CD4-positive, alpha-beta T cell treated with Interleukin-10 for 1 hour (primary cell): ENCODE measurements around the gene THSD8.
A peak's percentile ranks its signal among the peaks of the same experiment; 100 is the strongest.

ENCODE experiments used
- DNase-seq: peaks from one replicate; pipeline ENCODE4 v3.0.0-alpha.2; 2020

Gene THSD8

GRCh38 chr19:12801466-12802266 is at the start of gene THSD8, which contains the start of gene PRDX2:
TSS of gene THSD8 (plus strand) at chr19:12802069. CDS start at chr19:12802072, 3 bp downstream.
TSS of gene PRDX2 (minus strand) at chr19:12801800. CDS start at chr19:12801261, 539 bp downstream.
- DNase-seq = peak; percentile 82

GRCh38 chr19:12754465-12755196 is 47.2 kb upstream of the THSD8 start:
- DNase-seq = no peak

- DNase-seq = no peak
Measured at GRCh38 chr19:12756150-12756883, 45.6 kb upstream of the THSD8 start.

- peak; percentile 67 for DNase-seq
Measured at GRCh38 chr19:12757544-12758274, 44.2 kb upstream of the THSD8 start.

- no peak for DNase-seq
Measured at GRCh38 chr19:12759686-12760085, 42.2 kb upstream of the THSD8 start.

- no peak for DNase-seq
Measured at GRCh38 chr19:12763100-12763499, 38.8 kb upstream of the THSD8 start.

GRCh38 chr19:12764698-12765097 is 37.2 kb upstream of the THSD8 start:
- no peak for DNase-seq

GRCh38 chr19:12766051-12766521 is 35.8 kb upstream of the THSD8 start:
- DNase-seq = peak; percentile 86

- no peak for DNase-seq
Measured at GRCh38 chr19:12767150-12767549, 34.7 kb upstream of the THSD8 start.

GRCh38 chr19:12767666-12768065 is 34.2 kb upstream of the THSD8 start:
- DNase-seq = no peak

- DNase-seq = peak; percentile 80
Measured at GRCh38 chr19:12769689-12770088, 32.2 kb upstream of the THSD8 start.

GRCh38 chr19:12770922-12771321 is 30.9 kb upstream of the THSD8 start:
- DNase-seq = no peak

- DNase-seq = no peak
Measured at GRCh38 chr19:12772323-12772722, 29.5 kb upstream of the THSD8 start.

- DNase-seq = no peak
Measured at GRCh38 chr19:12773571-12773970, 28.3 kb upstream of the THSD8 start.

GRCh38 chr19:12774588-12775555 is 27.0 kb upstream of the THSD8 start, which contains the start of gene HOOK2:
TSS of gene HOOK2 (minus strand) at chr19:12775552. CDS start at chr19:12775449, 103 bp downstream.
- peak; percentile 69 for DNase-seq

- peak; percentile 85 for DNase-seq
Measured at GRCh38 chr19:12777217-12778016, 24.5 kb upstream of the THSD8 start.

- DNase-seq = peak; percentile 64
Measured at GRCh38 chr19:12778017-12778904, 23.6 kb upstream of the THSD8 start.

GRCh38 chr19:12778905-12779161 is 23.0 kb upstream of the THSD8 start:
- DNase-seq = no peak
